ENCODE measurements around the gene DNM3. TPM values are rescaled to one million over a fixed set of nuclear protein-coding genes. Genes with fewer than 3 reads are reported as not detected.

Gene DNM3
- total RNA-seq, 1 donor from 2014 or later, result 2.1 TPM

- Mint-ChIP-seq H3K27me3 (no peaks in the 10 kb centered on the region), H3K4me3 (no peak overlapping the region), H3K36me3 (ENCODE audit: low read depth) (no peaks in the 10 kb centered on the region), H3K9me3 (no peaks in the 10 kb centered on the region), H3K4me1 (peaks cover 4% of the 10 kb centered on the region), H3K27ac (no peak overlapping the region)
- intact Hi-C loops (cut with micrococcal nuclease), result no loop called here
- ChIA-PET POLR2A (interaction anchor here (0.6 to 0.9 kb wide), 2 partner anchors 11 to 31 kb away, joined by 3 to 4 read pairs; no protein-coding TSS in a partner anchor), CTCF (interaction anchor here (1.3 kb wide), 1 partner anchor 268 kb away, joined by 4 read pairs; no protein-coding TSS in a partner anchor)
- ATAC-seq (ENCODE audit: low read depth) (no peak), DNase-seq (no peak)
- no peak for TF ChIP-seq CTCF (IDR thresholded peaks at IDR 0.05)
Observed at GRCh38 chr1:172270605-172271004, 429.3 kb downstream of the DNM3 start.

- Mint-ChIP-seq H3K9me3 (no peaks in the 10 kb centered on the region), H3K4me3 (no peak overlapping the region), H3K36me3 (ENCODE audit: low read depth) (no peaks in the 10 kb centered on the region), H3K27ac (no peak overlapping the region), H3K27me3 (no peaks in the 10 kb centered on the region), H3K4me1 (peaks cover 4% of the 10 kb centered on the region)
- no peak for ATAC-seq (ENCODE audit: low read depth)
- ChIA-PET CTCF (no interaction called here), POLR2A (no interaction called here)
- intact Hi-C loops (cut with micrococcal nuclease), result no loop called here
- DNase-seq, result no peak
- no peak for TF ChIP-seq CTCF (IDR thresholded peaks at IDR 0.05)
Observed at GRCh38 chr1:172272087-172272486, 430.8 kb downstream of the DNM3 start.

- DNase-seq, result no peak
- ATAC-seq (ENCODE audit: low read depth), result no peak
- POLR2A ChIA-PET, result no interaction called here
- Mint-ChIP-seq H3K4me1 (peaks cover 4% of the 10 kb centered on the region), H3K4me3 (no peak overlapping the region), H3K27ac (no peak overlapping the region), H3K27me3 (no peaks in the 10 kb centered on the region), H3K36me3 (ENCODE audit: low read depth) (no peaks in the 10 kb centered on the region), H3K9me3 (no peaks in the 10 kb centered on the region)
- CTCF ChIA-PET, result no interaction called here
- no peak for TF ChIP-seq CTCF (IDR thresholded peaks at IDR 0.05)
- intact Hi-C loops (cut with micrococcal nuclease), result no loop called here
Observed at GRCh38 chr1:172273647-172274396, 432.5 kb downstream of the DNM3 start.

- ATAC-seq (ENCODE audit: low read depth) (no peak), DNase-seq (no peak)
- no peaks in the 10 kb centered on the region for H3K27me3 Mint-ChIP-seq
- intact Hi-C loops (cut with micrococcal nuclease), result loop anchor here (1.0 kb wide), 1 partner anchor 10 kb away; no protein-coding TSS in a partner anchor
- H3K9me3 Mint-ChIP-seq, result no peaks in the 10 kb centered on the region
- ChIA-PET POLR2A (no interaction called here), CTCF (no interaction called here)
- H3K27ac Mint-ChIP-seq, result no peak overlapping the region
- no peak for TF ChIP-seq CTCF (IDR thresholded peaks at IDR 0.05)
- H3K4me3 Mint-ChIP-seq, result no peak overlapping the region
- peaks cover 4% of the 10 kb centered on the region for H3K4me1 Mint-ChIP-seq
- no peaks in the 10 kb centered on the region for H3K36me3 Mint-ChIP-seq (ENCODE audit: low read depth)
Observed at GRCh38 chr1:172275478-172275877, 434.2 kb downstream of the DNM3 start.

- intact Hi-C loops (cut with micrococcal nuclease), result no loop called here
- TF ChIP-seq CTCF (IDR thresholded peaks at IDR 0.05), result no peak
- Mint-ChIP-seq H3K27me3 (no peaks in the 10 kb centered on the region), H3K27ac (no peak overlapping the region), H3K4me3 (no peak overlapping the region), H3K4me1 (peaks cover 2% of the 10 kb centered on the region), H3K9me3 (no peaks in the 10 kb centered on the region), H3K36me3 (ENCODE audit: low read depth) (no peaks in the 10 kb centered on the region)
- ATAC-seq (ENCODE audit: low read depth) (no peak), DNase-seq (no peak)
- POLR2A ChIA-PET, result no interaction called here
- CTCF ChIA-PET, result no interaction called here
Observed at GRCh38 chr1:172276120-172276818, 435.0 kb downstream of the DNM3 start.
